ENCODE results near the gene CACHD1. TPM values are rescaled to one million over a fixed set of nuclear protein-coding genes. Genes with fewer than 3 reads are reported as not detected.

Gene CACHD1
- total and polyA plus RNA-seq, 2 of the 8 experiments (the other 6 are each of a cell fraction or from before 2014, with no cell fraction given) = 22.2 to 42.5 TPM

DNA sequence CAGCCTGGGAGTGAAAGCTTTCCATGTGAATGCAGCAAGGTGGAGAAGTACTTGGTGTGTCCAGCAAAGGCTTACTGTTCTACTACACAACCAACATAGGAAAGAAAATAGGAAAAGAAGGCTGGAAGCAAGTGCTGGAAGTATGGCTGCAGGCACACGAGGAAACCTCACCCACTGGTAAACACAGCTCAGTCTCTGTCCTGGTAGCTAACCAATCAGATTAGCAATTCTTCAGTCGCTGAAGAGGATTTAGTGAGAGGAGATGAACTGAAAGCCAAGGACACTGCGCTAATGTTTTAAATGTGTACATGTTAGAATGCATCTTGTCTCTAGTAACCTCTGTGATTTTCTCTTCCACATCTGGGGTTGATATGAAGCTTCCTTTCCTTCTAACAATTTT, 36.2 kb upstream of the CACHD1 start:
- no peaks in the 10 kb centered on the region for H3K36me3 ChIP-seq (ENCODE audit: control insufficient read depth in 2 of 4, insufficient read depth in 4 of 4, low read length in 3 of 4)
- H3K4ac ChIP-seq (replicated peaks; ENCODE audit: insufficient read length, low read depth, low read length) = no peak overlapping the region
- peaks cover 0 to 8% (median 3%) of the 10 kb centered on the region in 4 experiments; a peak in 2 of 7 replicates for H3K4me1 ChIP-seq (replicated peaks in 1 of 4; ENCODE audit: control insufficient read depth in 3 of 4, insufficient read depth in 4 of 4, low read length in 3 of 4)
- H3K27ac ChIP-seq (ENCODE audit: low read depth, low read length) = no peak overlapping the region
- no peak for FAIRE-seq
- H3K23ac ChIP-seq (ENCODE audit: insufficient read length) = no peak overlapping the region
- no peak overlapping the region for H2BK20ac ChIP-seq (ENCODE audit: low read length)
- no peak overlapping the region for H3K4me2 ChIP-seq (ENCODE audit: insufficient read depth in 1 of 2, low read depth in 2 of 2, low read length in 2 of 2)
- no peak overlapping the region for H3K9ac ChIP-seq (replicated peaks in 1 of 4; ENCODE audit: extremely low read depth in 1 of 4, low read depth in 3 of 4, low read length in 3 of 4)
- no peaks in the 10 kb centered on the region for H3K27me3 ChIP-seq (replicated peaks in 1 of 4; ENCODE audit: control insufficient read depth in 3 of 4, extremely low read depth in 1 of 4, insufficient read depth in 3 of 4, low read length in 3 of 4)
- H3K79me1 ChIP-seq (ENCODE audit: low read depth, low read length) = no peaks in the 10 kb centered on the region
- CTCF ChIA-PET (ENCODE audit: partially characterized antibody) = interaction anchor here (2.1 kb wide), 1 partner anchor 16 kb away, joined by 7 read pairs; no protein-coding TSS in a partner anchor
- 55% methylated on average over 3 of the region's 3 CpGs; no CpG with 5 or more reads in 1 of the 2 experiments for WGBS, 2 experiments (ENCODE audit: extremely low coverage in 1 of 2, insufficient coverage in 1 of 2, insufficient read length in 1 of 2, insufficient replicate concordance in 2 of 2, low coverage in 1 of 2, low lambda C conversion rate in 2 of 2, missing lambda C conversion rate in 1 of 2)
- no peak overlapping the region for H2AK5ac ChIP-seq (ENCODE audit: low read depth, low read length)
- H3K56ac ChIP-seq (replicated peaks; ENCODE audit: insufficient read length, low read depth, low read length) = no peak overlapping the region
- no peak overlapping the region for H2BK5ac ChIP-seq (ENCODE audit: low read depth, low read length)
- H3K14ac ChIP-seq (ENCODE audit: insufficient read length) = no peak overlapping the region
- H3K4me3 ChIP-seq (ENCODE audit: extremely low read depth in 1 of 4, insufficient read depth in 2 of 4, low read depth in 3 of 4, low read length in 4 of 4) = no peak overlapping the region
- no peaks in the 10 kb centered on the region for H4K20me1 ChIP-seq (replicated peaks in 1 of 2; ENCODE audit: control insufficient read depth in 1 of 2, insufficient read depth in 2 of 2, low read length in 2 of 2)
- H2AFZ ChIP-seq (ENCODE audit: low read length) = peak overlapping the region; percentile 69; the same call in 1 of the 2 replicates
- no peak overlapping the region for H2BK120ac ChIP-seq (replicated peaks; ENCODE audit: low read depth, low read length)
- no peak for DNase-seq (ENCODE audit: low read depth in 1 of 2, low spot score in 2 of 2)
- no peaks in the 10 kb centered on the region for H3K23me2 ChIP-seq (ENCODE audit: low read depth, low read length)
- no peak overlapping the region for H2BK15ac ChIP-seq (ENCODE audit: low read length)
- H4K8ac ChIP-seq (ENCODE audit: extremely low read depth, insufficient read depth, low read length) = no peak overlapping the region
- no peak overlapping the region for H4K5ac ChIP-seq (ENCODE audit: insufficient read length, low read depth, low read length)
- H2BK12ac ChIP-seq (ENCODE audit: low read depth, low read length) = no peak overlapping the region
- no peak overlapping the region for H3K18ac ChIP-seq (ENCODE audit: extremely low read depth, low read length)
- POLR2A ChIA-PET (ENCODE audit: partially characterized antibody) = interaction anchor here (1.0 kb wide), 1 partner anchor 57 kb away, joined by 3 read pairs; no protein-coding TSS in a partner anchor
- no peak overlapping the region for H4K91ac ChIP-seq (replicated peaks; ENCODE audit: insufficient read length, low read length)
- H3K79me2 ChIP-seq (ENCODE audit: control insufficient read depth in 1 of 2, insufficient read depth in 2 of 2, low read length in 2 of 2) = no peaks in the 10 kb centered on the region
- H3K9me3 ChIP-seq (ENCODE audit: insufficient read depth in 2 of 2, low read depth in 1 of 2, low read length in 1 of 2) = no peaks in the 10 kb centered on the region
- TF ChIP-seq HDAC2 (IDR thresholded peaks at IDR 0.05; ENCODE audit: borderline replicate concordance in 1 of 2, low read depth in 2 of 2, low read length in 2 of 2) (no peak), CTBP2 (IDR thresholded peaks at IDR 0.05; ENCODE audit: borderline replicate concordance, insufficient read depth, insufficient read length, low read length) (no peak), CREB1 (IDR thresholded peaks at IDR 0.05) (no peak), NRF1 (IDR thresholded peaks at IDR 0.05; ENCODE audit: low read depth, low read length) (no peak), SIRT6 (IDR thresholded peaks at IDR 0.05; ENCODE audit: low read length) (no peak), CHD2 (IDR thresholded peaks at IDR 0.05; ENCODE audit: low read length) (no peak), TAF1 (IDR thresholded peaks at IDR 0.05; ENCODE audit: low read depth, low read length) (no peak), CHD1 (IDR thresholded peaks at IDR 0.05; ENCODE audit: low read depth, low read length) (no peak), ZNF274 (IDR thresholded peaks at IDR 0.05; ENCODE audit: borderline replicate concordance, extremely low read depth, low read length) (no peak), YY1 (IDR thresholded peaks at IDR 0.05; ENCODE audit: low read depth, low read length) (no peak), JUN (IDR thresholded peaks at IDR 0.05; ENCODE audit: low read depth, low read length) (no peak), TAF7 (optimal IDR thresholded peaks at IDR 0.05; ENCODE audit: borderline replicate concordance, low read depth, low read length) (no peak), RFX5 (IDR thresholded peaks at IDR 0.05; ENCODE audit: borderline replicate concordance, low read depth, low read length) (no peak)
- TF ChIP-seq, protein P1, sequence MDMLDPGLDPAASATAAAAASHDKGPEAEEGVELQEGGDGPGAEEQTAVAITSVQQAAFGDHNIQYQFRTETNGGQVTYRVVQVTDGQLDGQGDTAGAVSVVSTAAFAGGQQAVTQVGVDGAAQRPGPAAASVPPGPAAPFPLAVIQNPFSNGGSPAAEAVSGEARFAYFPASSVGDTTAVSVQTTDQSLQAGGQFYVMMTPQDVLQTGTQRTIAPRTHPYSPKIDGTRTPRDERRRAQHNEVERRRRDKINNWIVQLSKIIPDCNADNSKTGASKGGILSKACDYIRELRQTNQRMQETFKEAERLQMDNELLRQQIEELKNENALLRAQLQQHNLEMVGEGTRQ (IDR thresholded peaks at IDR 0.05; ENCODE audit: low read length) = no peak

Measured in H1 (cell line).